HEK293T (cell line): ENCODE results near the gene UTP4.

Experiments used
- CTCF ChIA-PET: fragments of 350-600 bp; formaldehyde crosslinking; extraction: SDS; loops from one replicate; lab custom pipeline; 2021; ENCODE audit warnings: antibody characterized with exemption, inconsistent platforms; lab: Yijun Ruan, JAX
- POLR2A ChIA-PET: fragments of 350-600 bp; formaldehyde crosslinking; extraction: SDS; loops from one replicate; lab custom pipeline; 2020; ENCODE audit warnings: antibody characterized with exemption, inconsistent platforms; lab: Yijun Ruan, JAX
- DNase-seq: peaks from one replicate; pipeline ENCODE4 v3.0.0; 2012; ENCODE audit warnings: mixed read lengths; ENCODE audit errors: extremely low spot score
- ARNT ChIP-seq: fragments of 450-650 bp; IDR thresholded peaks from 2 replicates; pipeline ENCODE4 v1.6.1; 2017; ENCODE audit warnings: mild to moderate bottlenecking
- BHLHE40 ChIP-seq: fragments of 450-650 bp; IDR thresholded peaks from 2 replicates; pipeline ENCODE4 v1.6.1; 2016; ENCODE audit warnings: mild to moderate bottlenecking, moderate library complexity, borderline replicate concordance
- CTBP1 ChIP-seq: fragments of 450-650 bp; IDR thresholded peaks from 2 replicates; pipeline ENCODE4 v1.6.1; 2016; ENCODE audit warnings: borderline replicate concordance
- ELF4 ChIP-seq: fragments of 450-650 bp; IDR thresholded peaks from 2 replicates; pipeline ENCODE4 v1.6.1; 2017; ENCODE audit warnings: antibody characterized with exemption
- FOXA1 ChIP-seq: fragments of 450-650 bp; IDR thresholded peaks from 2 replicates; pipeline ENCODE4 v1.6.1; 2016; ENCODE audit warnings: mild to moderate bottlenecking
- FOXK2 ChIP-seq: fragments of 450-650 bp; IDR thresholded peaks from 2 replicates; pipeline ENCODE4 v1.6.1; 2016; ENCODE audit warnings: mild to moderate bottlenecking
- FOXM1 ChIP-seq: fragments of 450-650 bp; IDR thresholded peaks from 2 replicates; pipeline ENCODE4 v1.6.1; 2017; ENCODE audit warnings: mild to moderate bottlenecking, borderline replicate concordance
- HDGF ChIP-seq: fragments of 450-650 bp; IDR thresholded peaks from 2 replicates; pipeline ENCODE4 v1.6.1; 2017; ENCODE audit warnings: antibody characterized with exemption, borderline replicate concordance
- L3MBTL2 ChIP-seq: fragments of 450-650 bp; conservative IDR thresholded peaks from 2 replicates; pipeline ENCODE4 v1.6.1; 2016; ENCODE audit warnings: mild to moderate bottlenecking
- LEF1 ChIP-seq: fragments of 450-650 bp; IDR thresholded peaks from 2 replicates; pipeline ENCODE4 v1.6.1; 2017; ENCODE audit warnings: mild to moderate bottlenecking, borderline replicate concordance
- NFRKB ChIP-seq: fragments of 450-650 bp; IDR thresholded peaks from 2 replicates; pipeline ENCODE4 v1.6.1; 2016; ENCODE audit warnings: mild to moderate bottlenecking, moderate library complexity
- SP1 ChIP-seq: fragments of 450-650 bp; IDR thresholded peaks from 2 replicates; pipeline ENCODE4 v1.6.1; 2017
- SUZ12 ChIP-seq: fragments of 450-650 bp; IDR thresholded peaks from 2 replicates; pipeline ENCODE4 v1.6.1; 2016; ENCODE audit warnings: mild to moderate bottlenecking
- TARDBP ChIP-seq: fragments of 450-650 bp; IDR thresholded peaks from 2 replicates; pipeline ENCODE4 v1.6.1; 2016
- ZNF384 ChIP-seq: fragments of 450-650 bp; IDR thresholded peaks from 2 replicates; pipeline ENCODE4 v1.6.1; 2016
- TF ChIP-seq, protein P1 (sequence below): fragments of 450-650 bp; IDR thresholded peaks from 2 replicates; pipeline ENCODE4 v1.6.1; 2016

UTP4 gene

GRCh38 chr16:69150146-69150865 lies 17.9 kb downstream of the UTP4 start:
- DNase-seq: peak; percentile 71
- TF ChIP-seq LEF1 (no peak), FOXM1 (no peak), SP1 (no peak), FOXK2 (no peak), HDGF (no peak), ARNT (no peak), ZNF384 (no peak), TARDBP (no peak), SUZ12 (no peak), ELF4 (no peak), NFRKB (no peak), CTBP1 (no peak), L3MBTL2 (no peak), FOXA1 (no peak), BHLHE40 (no peak)
- TF ChIP-seq, protein P1, sequence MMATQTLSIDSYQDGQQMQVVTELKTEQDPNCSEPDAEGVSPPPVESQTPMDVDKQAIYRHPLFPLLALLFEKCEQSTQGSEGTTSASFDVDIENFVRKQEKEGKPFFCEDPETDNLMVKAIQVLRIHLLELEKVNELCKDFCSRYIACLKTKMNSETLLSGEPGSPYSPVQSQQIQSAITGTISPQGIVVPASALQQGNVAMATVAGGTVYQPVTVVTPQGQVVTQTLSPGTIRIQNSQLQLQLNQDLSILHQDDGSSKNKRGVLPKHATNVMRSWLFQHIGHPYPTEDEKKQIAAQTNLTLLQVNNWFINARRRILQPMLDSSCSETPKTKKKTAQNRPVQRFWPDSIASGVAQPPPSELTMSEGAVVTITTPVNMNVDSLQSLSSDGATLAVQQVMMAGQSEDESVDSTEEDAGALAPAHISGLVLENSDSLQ: no peak
- ChIA-PET CTCF (interaction anchor here (0.7 to 1.6 kb wide), 8 partner anchors 10 to 269 kb away, joined by 3 to 9 read pairs (median 4); no protein-coding TSS in a partner anchor), POLR2A (no interaction called here)

- TF ChIP-seq LEF1 (no peak), ELF4 (no peak), ARNT (no peak), BHLHE40 (no peak), NFRKB (no peak), FOXA1 (no peak), SP1 (no peak), L3MBTL2 (no peak), TARDBP (no peak), CTBP1 (no peak), FOXK2 (no peak), SUZ12 (no peak), ZNF384 (no peak)
- DNase-seq: no peak
- ChIA-PET CTCF (no interaction called here), POLR2A (interaction anchor here (1.3 kb wide), 1 partner anchor 24 kb away, joined by 3 read pairs; no protein-coding TSS in a partner anchor)
Measured at GRCh38 chr16:69157196-69157595, 24.7 kb downstream of the UTP4 start.

DNA sequence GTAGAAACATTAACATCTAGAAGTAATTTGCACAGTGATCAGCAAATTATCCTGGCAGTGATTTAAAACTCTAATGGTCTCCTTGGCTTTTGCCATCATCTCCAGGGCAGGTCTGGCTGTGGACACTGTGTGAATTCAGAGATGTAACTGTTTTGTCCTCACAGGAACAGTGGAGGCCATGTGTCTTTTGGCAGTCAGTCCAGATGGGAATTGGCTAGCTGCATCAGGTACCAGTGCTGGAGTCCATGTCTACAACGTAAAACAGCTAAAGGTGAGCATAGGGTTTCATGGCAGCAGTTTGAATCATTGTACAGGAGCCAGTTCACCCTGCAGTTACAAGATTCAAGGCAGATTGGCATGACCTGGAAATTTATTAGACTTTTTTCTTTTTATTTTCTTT lies 27.7 kb downstream of the UTP4 start:
- no peak for DNase-seq
- no peak for TF ChIP-seq ZNF384
- no peak for TF ChIP-seq FOXK2
- TF ChIP-seq, protein P1: no peak
- no peak for TF ChIP-seq LEF1
- no peak for TF ChIP-seq NFRKB
- TF ChIP-seq BHLHE40: no peak
- TF ChIP-seq FOXA1: no peak
- no peak for TF ChIP-seq L3MBTL2
- no peak for TF ChIP-seq CTBP1
- no peak for TF ChIP-seq SP1
- TF ChIP-seq FOXM1: no peak
- TF ChIP-seq HDGF: no peak
- TF ChIP-seq TARDBP: no peak
- CTCF ChIA-PET: no interaction called here
- POLR2A ChIA-PET: interaction anchor here (1.0 kb wide), 1 partner anchor 30 kb away, joined by 3 read pairs; no protein-coding TSS in a partner anchor

DNA sequence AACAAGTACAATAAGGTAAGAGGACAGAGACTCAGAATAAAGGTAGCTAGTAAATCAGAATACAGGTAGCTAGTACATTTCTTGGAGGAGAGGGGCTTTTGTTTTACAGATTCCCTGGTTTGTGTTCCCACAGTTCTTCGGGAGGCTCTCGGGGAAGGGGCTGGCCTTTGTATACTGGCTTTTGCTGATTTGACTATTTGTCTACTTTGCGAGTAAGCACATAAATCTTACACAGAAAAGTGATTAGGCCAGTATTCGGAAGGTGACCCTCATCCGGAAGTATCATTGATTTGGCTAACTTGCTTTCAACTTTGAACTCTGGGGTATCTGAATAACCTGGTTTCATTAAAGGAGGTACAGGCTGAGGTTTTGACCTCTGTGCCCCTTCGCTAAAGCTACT lies 33.1 kb downstream of the UTP4 start:
- ChIA-PET CTCF (no interaction called here), POLR2A (no interaction called here)
- no peak for TF ChIP-seq SP1
- TF ChIP-seq, protein P1: no peak
- DNase-seq: no peak

- no peak for DNase-seq
- CTCF ChIA-PET: no interaction called here
- TF ChIP-seq SP1 (no peak), ZNF384 (no peak), NFRKB (no peak), FOXK2 (no peak), ARNT (no peak), FOXM1 (no peak), HDGF (no peak), LEF1 (no peak)
- TF ChIP-seq, protein P1: no peak
- POLR2A ChIA-PET: no interaction called here
Measured at GRCh38 chr16:69166221-69166833, 33.9 kb downstream of the UTP4 start.
